ENCODE data around the gene CD4.

Gene CD4

DNA sequence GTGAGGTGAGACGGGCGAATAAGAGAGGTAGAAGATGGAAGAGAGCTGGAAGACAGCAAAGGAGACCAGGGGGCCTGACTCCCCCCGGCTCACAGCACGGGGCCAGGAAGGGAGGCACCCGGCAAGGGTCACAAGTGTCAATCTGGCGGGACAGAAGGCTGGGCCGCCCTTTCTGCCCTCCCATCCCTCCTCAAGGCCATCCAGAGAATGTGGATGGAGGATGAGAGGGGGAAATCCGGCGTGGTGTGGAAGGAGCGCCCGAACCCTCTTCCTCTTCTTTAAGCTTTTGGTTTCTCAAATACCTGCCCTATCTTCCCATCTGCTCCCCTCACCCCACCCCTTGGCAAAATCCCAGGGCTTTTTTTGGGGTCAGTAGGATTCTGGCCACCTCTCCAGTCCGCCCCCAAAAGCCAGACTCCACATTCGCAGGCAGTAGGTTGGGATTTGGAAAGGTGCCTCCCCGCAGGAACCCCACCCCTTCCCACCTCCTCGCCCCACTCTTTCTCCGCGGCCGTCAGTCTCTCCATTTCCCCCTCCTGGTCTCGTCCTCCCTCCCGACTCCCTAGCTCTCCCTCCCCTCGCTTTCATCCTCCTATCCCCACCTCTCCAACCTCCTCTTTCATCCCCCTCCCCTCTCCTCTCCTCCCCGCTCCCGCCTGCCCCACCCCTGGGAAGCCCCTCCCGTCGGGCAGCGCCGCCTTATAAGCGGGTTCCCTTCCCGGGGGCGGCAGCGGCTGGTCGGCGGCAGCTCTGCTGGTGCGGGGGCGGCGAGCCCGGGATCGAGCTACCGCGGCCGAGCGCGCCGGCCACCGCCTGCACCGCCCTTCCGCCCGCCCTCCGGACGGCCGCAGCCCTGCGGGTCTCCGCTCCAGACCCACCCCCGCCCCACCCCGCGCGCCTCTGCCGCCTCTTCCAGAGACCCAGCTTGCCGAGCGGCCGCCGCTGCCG lies 23.4 kb upstream of the CD4 start, which contains the start of gene PTMS:
PTMS (plus strand) TSS at position 730 of the 948 bp plus-strand sequence. CDS start 343 bp downstream, outside the sequence.
- DNase-seq: peak; percentile 97

GRCh38 chr12:6766651-6767349 lies 22.5 kb upstream of the CD4 start:
- DNase-seq: peak; percentile 57

DNA sequence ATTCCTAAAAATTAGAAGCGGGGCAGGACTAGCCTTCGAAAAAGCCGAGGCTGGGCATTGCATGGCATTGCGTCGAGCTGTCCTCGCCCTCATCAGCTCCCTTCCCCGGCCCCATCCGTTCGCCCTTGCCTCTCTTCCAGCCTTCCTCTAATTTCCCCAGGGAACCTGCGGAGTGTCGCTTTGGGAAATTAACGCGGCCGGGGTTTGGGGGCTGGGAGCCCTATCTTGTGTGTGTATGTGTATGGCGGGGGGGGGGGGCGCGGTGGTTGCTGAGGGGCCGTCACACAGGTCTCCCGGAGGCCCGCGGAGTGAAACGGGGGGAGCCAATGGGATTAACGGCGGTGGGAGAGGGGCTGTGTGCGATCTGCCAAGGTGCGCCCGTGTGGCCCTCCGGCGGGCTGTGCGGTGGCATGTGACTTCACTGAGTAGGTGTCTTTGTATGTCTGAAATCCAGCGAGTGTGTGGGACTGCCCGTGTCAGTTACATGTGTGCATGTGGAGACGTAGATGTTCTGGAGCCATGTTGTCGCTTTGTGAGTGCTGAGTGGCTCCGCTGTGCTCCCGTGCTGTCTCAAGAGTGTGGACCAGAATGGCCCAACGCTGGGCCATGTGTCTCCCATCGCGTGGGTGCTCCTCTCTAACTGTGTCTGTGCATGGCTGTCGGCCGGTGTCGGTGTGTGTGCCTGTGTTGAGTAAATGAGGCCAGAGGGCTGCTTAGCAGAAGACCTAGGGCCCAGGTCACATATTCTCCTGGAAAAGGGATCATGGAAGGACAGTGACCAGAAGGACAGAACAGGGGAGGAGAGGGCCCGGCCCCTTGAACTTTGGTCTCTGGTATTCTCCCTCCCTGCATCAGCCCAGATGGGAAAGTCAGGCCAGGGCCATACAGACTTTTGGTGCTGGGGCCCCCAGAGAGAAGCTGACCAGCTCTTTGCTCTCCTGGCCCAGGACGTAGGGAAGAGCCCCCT lies 21.7 kb upstream of the CD4 start:
- DNase-seq: peak; percentile 57

- DNase-seq: peak; percentile 69
These were observed 20.9 kb upstream of the CD4 start for GRCh38 chr12:6768437-6768914.

DNA sequence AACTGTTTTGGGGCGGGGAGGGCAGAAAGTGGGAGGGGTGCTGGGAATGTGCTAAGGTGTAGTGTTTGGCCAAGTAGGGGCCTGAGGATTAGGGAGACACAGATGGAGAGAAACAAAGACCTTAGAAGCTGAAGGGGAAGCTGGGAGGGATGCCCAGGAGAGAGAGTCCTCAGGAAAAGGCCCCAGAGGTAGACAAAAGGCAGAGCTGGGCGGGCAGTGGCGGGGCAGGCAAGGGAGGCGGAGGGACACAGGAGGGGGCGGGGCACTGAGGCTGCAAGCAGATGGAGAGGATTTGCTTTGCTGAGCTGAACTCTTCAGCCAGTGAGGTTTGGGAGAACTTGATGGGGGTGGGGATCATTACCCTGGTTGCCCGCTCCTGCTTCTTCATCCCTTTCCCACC lies 20.3 kb upstream of the CD4 start:
- DNase-seq: peak; percentile 87

DNA sequence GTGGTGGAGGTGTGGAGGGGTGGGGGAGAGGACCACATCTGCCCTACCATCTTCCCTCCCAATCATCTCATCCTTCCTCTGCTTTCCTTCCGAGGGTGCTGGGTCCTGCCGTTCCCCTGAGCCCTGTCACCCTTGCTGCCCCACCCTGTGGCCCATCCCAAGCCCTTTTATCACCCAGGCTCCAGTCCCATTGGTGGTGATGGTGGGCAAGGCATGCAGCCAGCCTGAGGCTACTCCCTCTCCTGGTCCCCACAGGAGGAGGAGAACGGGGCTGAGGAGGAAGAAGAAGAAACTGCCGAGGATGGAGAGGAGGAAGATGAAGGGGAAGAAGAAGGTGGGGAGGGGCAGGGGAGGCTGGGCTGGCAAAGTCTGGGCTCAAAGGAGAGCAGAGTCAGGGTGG lies 19.7 kb upstream of the CD4 start:
- no peak for DNase-seq

- no peak for DNase-seq
These were observed 19.2 kb upstream of the CD4 start for GRCh38 chr12:6770094-6770493.

DNA sequence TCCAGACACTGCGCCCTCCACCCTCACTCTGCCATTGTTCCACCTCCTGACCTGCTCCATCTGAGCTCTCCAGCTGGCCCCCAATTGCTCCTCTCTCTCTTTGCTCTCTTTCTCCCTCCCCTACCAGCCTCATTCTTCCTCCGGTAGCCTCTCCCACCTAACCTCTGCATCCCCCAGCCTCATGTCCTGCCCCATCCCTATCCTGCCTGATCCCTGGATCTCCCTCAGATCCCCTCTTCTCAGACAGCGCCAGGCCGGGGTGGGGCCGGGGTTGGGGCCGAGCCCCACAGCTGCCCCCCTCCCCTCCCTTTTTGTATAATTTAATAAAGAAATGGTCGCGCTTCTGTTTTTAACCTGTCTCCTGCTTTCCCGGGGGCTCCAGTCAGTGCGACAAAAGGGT lies 18.7 kb upstream of the CD4 start:
- DNase-seq: no peak

DNA sequence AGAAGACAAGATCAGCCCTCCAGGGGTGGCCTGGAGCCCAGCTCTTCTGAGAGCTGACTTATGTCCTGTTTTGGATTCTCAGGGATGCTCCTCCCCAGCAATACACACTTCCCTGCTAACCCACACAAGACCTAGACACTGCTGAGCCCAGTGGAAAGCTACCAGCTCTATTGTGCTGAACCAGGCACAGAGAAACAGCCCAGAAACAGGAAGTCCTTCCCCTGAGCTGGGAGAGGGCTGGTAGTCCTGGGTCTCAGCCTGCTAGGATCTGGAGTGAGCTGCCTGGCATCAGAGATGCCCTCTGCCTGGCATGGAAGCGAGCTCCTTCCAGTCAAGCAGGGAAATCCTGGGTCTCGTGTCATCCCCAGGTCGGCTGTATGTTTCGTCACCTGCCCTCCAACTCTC lies 18.2 kb upstream of the CD4 start:
- no peak for DNase-seq

GRCh38 chr12:6771509-6772330 lies 17.6 kb upstream of the CD4 start:
- no peak for DNase-seq

DNA sequence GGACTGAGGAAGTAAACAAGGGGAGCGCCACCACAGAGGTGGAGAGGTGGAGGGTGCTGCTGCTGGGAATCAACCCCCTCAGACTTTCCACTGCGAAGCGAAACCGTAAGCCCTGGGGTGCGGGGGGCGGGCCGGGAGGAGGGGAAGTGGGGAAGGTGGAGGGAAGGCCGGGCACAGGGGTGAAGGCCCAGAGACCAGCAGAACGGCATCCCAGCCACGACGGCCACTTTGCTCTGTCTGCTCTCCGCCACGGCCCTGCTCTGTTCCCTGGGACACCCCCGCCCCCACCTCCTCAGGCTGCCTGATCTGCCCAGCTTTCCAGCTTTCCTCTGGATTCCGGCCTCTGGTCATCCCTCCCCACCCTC lies 17.0 kb upstream of the CD4 start, which contains the start of gene LAG3:
LAG3 (plus strand) TSS at position 190 of the 365 bp plus-strand sequence. CDS start 333 bp downstream, outside the sequence.
- DNase-seq: no peak

DNA sequence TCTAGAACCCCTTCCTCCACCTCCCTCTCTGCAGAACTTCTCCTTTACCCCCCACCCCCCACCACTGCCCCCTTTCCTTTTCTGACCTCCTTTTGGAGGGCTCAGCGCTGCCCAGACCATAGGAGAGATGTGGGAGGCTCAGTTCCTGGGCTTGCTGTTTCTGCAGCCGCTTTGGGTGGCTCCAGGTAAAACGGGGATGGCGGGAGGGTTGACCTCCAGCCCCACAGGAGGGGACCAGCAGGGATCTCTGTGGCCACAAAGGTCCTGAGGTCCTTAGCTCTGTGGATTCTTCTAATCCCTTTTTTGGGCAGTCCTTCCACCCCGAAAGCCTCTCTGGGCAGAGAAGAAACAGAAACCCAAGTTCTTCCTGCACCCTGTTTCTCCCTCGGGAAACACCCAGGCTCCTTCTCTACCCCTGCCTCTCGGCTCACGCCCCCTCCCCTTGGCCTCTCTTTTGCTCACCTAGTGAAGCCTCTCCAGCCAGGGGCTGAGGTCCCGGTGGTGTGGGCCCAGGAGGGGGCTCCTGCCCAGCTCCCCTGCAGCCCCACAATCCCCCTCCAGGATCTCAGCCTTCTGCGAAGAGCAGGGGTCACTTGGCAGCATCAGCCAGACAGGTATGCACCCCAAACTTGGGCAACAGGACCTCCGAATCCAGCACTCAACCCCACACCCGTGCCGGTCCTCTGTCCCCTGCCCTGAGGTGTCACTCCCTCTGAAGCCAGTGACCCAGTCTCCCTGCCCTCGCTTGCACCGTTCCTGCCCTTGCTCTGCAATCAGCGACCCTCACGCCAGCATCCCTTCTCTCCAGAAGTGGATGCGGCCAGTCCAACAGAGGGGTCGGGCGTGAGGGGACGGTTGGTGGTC lies 16.4 kb upstream of the CD4 start:
- no peak for DNase-seq

DNA sequence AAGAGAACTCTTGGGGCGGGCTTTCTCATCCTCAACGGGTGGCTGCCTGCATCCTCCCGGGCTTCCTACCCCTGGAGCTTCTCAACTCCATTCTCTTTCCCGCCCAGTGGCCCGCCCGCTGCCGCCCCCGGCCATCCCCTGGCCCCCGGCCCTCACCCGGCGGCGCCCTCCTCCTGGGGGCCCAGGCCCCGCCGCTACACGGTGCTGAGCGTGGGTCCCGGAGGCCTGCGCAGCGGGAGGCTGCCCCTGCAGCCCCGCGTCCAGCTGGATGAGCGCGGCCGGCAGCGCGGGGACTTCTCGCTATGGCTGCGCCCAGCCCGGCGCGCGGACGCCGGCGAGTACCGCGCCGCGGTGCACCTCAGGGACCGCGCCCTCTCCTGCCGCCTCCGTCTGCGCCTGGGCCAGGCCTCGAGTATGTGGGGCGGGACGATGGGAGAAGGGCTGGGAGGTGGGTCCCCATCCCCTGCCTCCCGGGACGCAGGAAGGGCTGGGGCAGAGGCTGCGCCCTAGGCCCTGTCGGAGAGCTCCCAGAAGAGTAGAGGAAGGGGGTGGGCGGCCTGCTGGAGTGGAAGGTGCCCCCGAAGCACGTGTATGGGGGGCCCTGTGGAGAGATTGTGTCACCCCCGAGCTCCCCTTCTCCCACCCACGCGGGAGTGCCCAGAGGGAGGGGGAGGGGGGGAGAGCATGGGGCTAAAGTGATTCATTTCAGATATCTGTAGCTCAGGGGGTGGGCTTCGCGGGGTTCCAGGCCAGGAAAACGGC lies 15.6 kb upstream of the CD4 start:
- no peak for DNase-seq

- DNase-seq: no peak
These were observed 14.7 kb upstream of the CD4 start for GRCh38 chr12:6774499-6775062.

- DNase-seq: no peak
These were observed 13.8 kb upstream of the CD4 start for GRCh38 chr12:6775185-6776174.

- DNase-seq: no peak
These were observed 11.9 kb upstream of the CD4 start for GRCh38 chr12:6777386-6777785.

DNA sequence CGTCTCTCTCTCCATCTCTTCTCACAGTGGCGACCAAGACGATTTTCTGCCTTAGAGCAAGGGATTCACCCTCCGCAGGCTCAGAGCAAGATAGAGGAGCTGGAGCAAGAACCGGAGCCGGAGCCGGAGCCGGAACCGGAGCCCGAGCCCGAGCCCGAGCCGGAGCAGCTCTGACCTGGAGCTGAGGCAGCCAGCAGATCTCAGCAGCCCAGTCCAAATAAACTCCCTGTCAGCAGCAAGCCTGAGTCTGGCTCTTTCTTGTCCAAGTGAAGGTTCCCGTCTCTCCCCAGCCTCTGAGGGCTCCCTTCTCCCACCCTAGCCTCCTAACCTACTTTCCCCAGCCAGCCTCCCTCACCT lies 11.1 kb upstream of the CD4 start:
- DNase-seq: no peak

All from NCI-H1694 treated with DMSO at 0.1 percent for 48 hours (cell line).